Ishikawa (cell line): ENCODE measurements around the gene ULK4.

Source experiments
- CEBPB ChIP-seq: IDR thresholded peaks from 2 replicates; pipeline ENCODE4 v1.6.1; 2012
- CREB1 ChIP-seq: IDR thresholded peaks from 2 replicates; pipeline ENCODE4 v1.6.1; 2012; ENCODE audit warnings: low read depth
- EGR1 ChIP-seq: IDR thresholded peaks from 2 replicates; pipeline ENCODE4 v1.6.1; 2012
- EP300 ChIP-seq: IDR thresholded peaks from 2 replicates; pipeline ENCODE4 v1.6.1; 2012; ENCODE audit warnings: borderline replicate concordance
- FOXM1 ChIP-seq: IDR thresholded peaks from 2 replicates; pipeline ENCODE4 v1.6.1; 2012; ENCODE audit warnings: low read depth, borderline replicate concordance
- MAX ChIP-seq: IDR thresholded peaks from 2 replicates; pipeline ENCODE4 v1.6.1; 2012
- NFIC ChIP-seq: IDR thresholded peaks from 2 replicates; pipeline ENCODE4 v1.6.1; 2012
- RAD21 ChIP-seq: IDR thresholded peaks from 2 replicates; pipeline ENCODE4 v1.6.1; 2012; ENCODE audit warnings: low read depth
- REST ChIP-seq: IDR thresholded peaks from 2 replicates; pipeline ENCODE4 v1.6.1; 2012; ENCODE audit warnings: low read depth, mild to moderate bottlenecking
- TAF1 ChIP-seq: IDR thresholded peaks from 2 replicates; pipeline ENCODE4 v1.6.1; 2012; ENCODE audit warnings: low read depth, mild to moderate bottlenecking
- TCF12 ChIP-seq: IDR thresholded peaks from 2 replicates; pipeline ENCODE4 v1.6.1; 2012; ENCODE audit warnings: low read depth
- TEAD4 ChIP-seq: IDR thresholded peaks from 2 replicates; pipeline ENCODE4 v1.6.1; 2012
- USF1 ChIP-seq: IDR thresholded peaks from 2 replicates; pipeline ENCODE4 v1.6.1; 2012
- YY1 ChIP-seq: IDR thresholded peaks from 2 replicates; pipeline ENCODE4 v1.6.1; 2012; ENCODE audit warnings: low read depth
- ZBTB7A ChIP-seq: IDR thresholded peaks from 2 replicates; pipeline ENCODE4 v1.6.1; 2012; ENCODE audit warnings: low read depth

The ULK4 gene

GRCh38 chr3:41808152-41808551, 153.8 kb downstream of the ULK4 start:
- no peak for TF ChIP-seq CREB1
- no peak for TF ChIP-seq TEAD4
- TF ChIP-seq FOXM1: no peak
- TF ChIP-seq REST: no peak
- no peak for TF ChIP-seq YY1
- TF ChIP-seq RAD21: no peak
- no peak for TF ChIP-seq EGR1
- TF ChIP-seq USF1: no peak
- TF ChIP-seq CEBPB: no peak
- TF ChIP-seq TAF1: no peak
- no peak for TF ChIP-seq MAX
- no peak for TF ChIP-seq TCF12
- TF ChIP-seq NFIC: no peak

GRCh38 chr3:41794748-41795589, 166.9 kb downstream of the ULK4 start:
- no peak for TF ChIP-seq FOXM1
- TF ChIP-seq NFIC: no peak
- TF ChIP-seq REST: no peak
- no peak for TF ChIP-seq CEBPB
- TF ChIP-seq YY1: no peak
- no peak for TF ChIP-seq TCF12
- TF ChIP-seq TAF1: no peak
- no peak for TF ChIP-seq MAX
- TF ChIP-seq EGR1: no peak
- TF ChIP-seq USF1: no peak
- TF ChIP-seq RAD21: no peak
- no peak for TF ChIP-seq TEAD4
- no peak for TF ChIP-seq EP300
- TF ChIP-seq CREB1: no peak
- TF ChIP-seq ZBTB7A: no peak

GRCh38 chr3:41792806-41793205, 169.1 kb downstream of the ULK4 start:
- no peak for TF ChIP-seq EP300
- TF ChIP-seq FOXM1: no peak
- TF ChIP-seq MAX: no peak

GRCh38 chr3:41769106-41769505, 192.8 kb downstream of the ULK4 start:
- TF ChIP-seq TAF1 (no peak), MAX (no peak)

- TF ChIP-seq MAX (no peak), FOXM1 (no peak), CREB1 (no peak), TAF1 (no peak)
Observed at GRCh38 chr3:41768363-41768762, 193.5 kb downstream of the ULK4 start.

- TF ChIP-seq TAF1 (no peak), CREB1 (no peak), ZBTB7A (no peak), TEAD4 (no peak), YY1 (no peak), CEBPB (no peak), RAD21 (no peak)
Observed at GRCh38 chr3:41753651-41754050, 208.3 kb downstream of the ULK4 start.
